22Rv1 (cell line): ENCODE data around the gene FRRS1.

ENCODE experiments used
- H3K27ac ChIP-seq: fragments of 450-650 bp; 2 replicates; pipeline ENCODE4 v1.5.1; 2017
- CTCF ChIP-seq: fragments of 450-650 bp; IDR thresholded peaks from 2 replicates; pipeline ENCODE4 v1.5.1; 2017; ENCODE audit warnings: mild to moderate bottlenecking
- ZFX ChIP-seq: fragments of 450-650 bp; IDR thresholded peaks from 2 replicates; pipeline ENCODE4 v1.6.1; 2017; ENCODE audit warnings: antibody characterized with exemption, borderline replicate concordance

Gene FRRS1

DNA sequence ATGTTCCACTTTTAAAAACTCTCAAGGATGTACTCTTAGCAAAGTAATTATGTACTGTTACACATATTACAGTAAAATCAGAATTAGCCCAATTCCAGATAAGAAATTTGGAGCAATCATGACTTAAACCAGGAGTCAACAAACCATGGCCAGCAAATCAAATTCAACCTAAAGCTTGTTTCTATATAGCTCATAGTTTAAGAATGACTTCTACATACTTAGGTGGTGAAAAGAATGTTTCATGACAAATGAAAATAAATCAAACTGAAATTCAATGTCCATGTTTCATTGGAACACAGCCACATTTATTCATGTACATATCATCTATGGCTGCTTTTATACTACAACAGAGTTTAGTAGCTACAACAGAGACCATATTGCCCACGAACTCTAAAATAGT, 35.1 kb downstream of the FRRS1 start:
- H3K27ac ChIP-seq: no peak overlapping the region
- TF ChIP-seq ZFX (no peak), CTCF (no peak)

- no peak for TF ChIP-seq ZFX
- TF ChIP-seq CTCF: peak; percentile 55
- H3K27ac ChIP-seq: no peak overlapping the region
Observed at GRCh38 chr1:99728494-99729235, 37.8 kb downstream of the FRRS1 start.

DNA sequence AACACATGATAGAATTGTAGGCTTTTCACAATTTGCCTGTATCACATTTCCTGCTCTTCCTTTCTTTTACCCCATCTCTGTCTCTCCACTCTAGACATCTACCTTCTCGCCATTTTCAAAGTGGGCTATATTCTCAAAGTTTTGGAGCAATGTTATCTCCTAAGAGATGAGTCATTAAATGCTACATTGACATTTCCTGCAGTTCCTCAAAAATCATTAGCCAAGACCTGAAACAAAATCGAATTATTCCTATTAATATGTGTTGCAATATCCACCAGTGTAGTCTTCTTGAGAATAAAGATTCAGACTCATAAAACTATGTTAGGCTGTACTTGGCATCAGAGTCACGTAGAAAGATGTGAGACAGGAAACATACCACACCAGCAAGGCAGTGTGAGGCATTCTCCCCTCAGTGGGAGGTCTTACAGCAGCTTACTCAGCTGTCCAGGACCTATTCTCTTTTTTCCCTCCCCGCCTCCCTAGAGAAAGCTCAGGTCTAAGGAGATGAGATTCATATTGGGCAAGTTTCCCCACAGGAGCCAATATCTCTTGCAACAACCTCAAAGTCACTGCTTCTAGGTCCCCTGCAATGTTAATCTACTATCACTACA, 38.8 kb downstream of the FRRS1 start:
- TF ChIP-seq CTCF: no peak
- TF ChIP-seq ZFX: no peak

DNA sequence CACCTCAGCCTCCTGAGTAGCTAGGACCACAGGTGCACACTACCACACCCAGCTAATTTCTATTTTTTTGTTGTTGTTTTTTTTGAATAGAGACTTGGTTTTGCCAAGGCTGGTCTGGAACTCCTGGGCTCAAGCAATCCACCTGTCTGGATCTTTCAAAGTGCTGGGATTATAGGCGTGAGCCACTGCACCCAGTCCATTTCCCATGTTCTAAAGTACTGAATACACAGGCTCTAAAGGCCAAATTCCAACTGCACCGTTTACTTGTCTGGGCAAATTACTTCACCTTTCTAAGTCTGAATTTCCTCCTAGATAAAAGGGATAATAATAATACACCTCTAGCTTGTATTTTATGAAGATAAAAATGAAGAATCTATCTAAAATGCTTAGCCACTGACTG, 39.6 kb downstream of the FRRS1 start:
- TF ChIP-seq CTCF (no peak), ZFX (no peak)

More for the DNA sequence above, 38.8 kb downstream of the FRRS1 start:
- H3K27ac ChIP-seq: no peak overlapping the region

DNA sequence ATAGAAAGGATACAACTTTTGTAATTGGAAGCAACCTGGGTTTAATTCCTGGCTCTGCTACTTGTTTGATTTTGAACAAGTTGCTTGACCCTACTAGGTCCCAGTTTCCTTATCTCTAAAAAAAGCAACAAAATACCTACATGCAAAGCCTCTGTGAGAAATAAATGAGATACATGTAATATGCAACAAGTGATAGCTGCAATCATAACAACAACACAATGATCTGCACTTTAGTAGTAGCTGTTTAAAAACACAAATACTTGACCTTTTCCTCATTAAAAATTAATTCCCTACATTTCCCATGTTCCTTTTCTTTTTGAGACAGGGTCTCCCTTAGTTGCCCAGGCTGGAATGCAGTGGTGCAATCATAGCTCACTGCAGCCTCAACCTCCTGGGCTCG, 40.0 kb downstream of the FRRS1 start:
- TF ChIP-seq ZFX (no peak), CTCF (no peak)
- H3K27ac ChIP-seq: no peak overlapping the region

More for the DNA sequence above, 39.6 kb downstream of the FRRS1 start:
- no peak overlapping the region for H3K27ac ChIP-seq

- no peak overlapping the region for H3K27ac ChIP-seq
- TF ChIP-seq CTCF (no peak), ZFX (no peak)
Observed at GRCh38 chr1:99725996-99726395, 40.4 kb downstream of the FRRS1 start.

DNA sequence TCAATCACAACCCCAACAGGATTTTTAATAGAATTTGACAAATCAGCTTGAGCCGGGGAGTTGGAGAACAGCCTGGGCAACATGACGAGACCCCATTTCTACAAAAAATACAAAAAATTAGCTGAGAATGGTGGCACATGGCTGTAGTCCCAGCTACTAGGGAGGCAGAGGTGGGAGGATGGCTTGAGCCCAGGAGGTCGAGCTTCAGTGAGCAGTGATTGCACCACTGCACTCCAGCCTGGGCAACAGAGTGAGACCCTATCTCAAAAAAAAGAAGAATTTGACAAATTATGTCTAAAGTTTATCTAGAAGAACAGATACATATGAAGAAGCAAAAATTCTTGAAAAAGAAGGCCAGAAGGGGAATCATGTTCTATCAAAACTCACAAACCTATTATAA, 43.2 kb downstream of the FRRS1 start:
- no peak overlapping the region for H3K27ac ChIP-seq
- TF ChIP-seq CTCF: no peak
- no peak for TF ChIP-seq ZFX
